Caki2 (cell line): ENCODE results near the gene MED25. TPM values are rescaled to one million over a fixed set of nuclear protein-coding genes. Genes with fewer than 3 reads are reported as not detected.

Experiments used
- total RNA-seq: library from RNA; depleted of rRNA; stranded (reverse); fragments of >200 nt; shearing (Covaris generic); gene quantifications from 2 replicates; pipeline ENCODE4 v1.2.3, GENCODE V29; 2014; ENCODE audit warnings: low replicate concordance; rRNA removed

MED25 gene
- total RNA-seq, 1 experiment from 2014 or later = 27.0 TPM

Other genes starting within 250 kb of the MED25 start
- 172 and 190 TPM in 2 replicates for gene NOSIP, start 237.7 kb upstream of the MED25 start, total RNA-seq
- 9.5 TPM in 1 of 2 replicates, not detected in the other for gene PRRG2, start 237.0 kb upstream of the MED25 start, total RNA-seq
- 1.3 and 2.3 TPM in 2 replicates for gene PRR12, start 227.1 kb upstream of the MED25 start, total RNA-seq
- 140 and 190 TPM in 2 replicates for gene RRAS, start 178.1 kb upstream of the MED25 start, total RNA-seq
- 18.5 and 28.2 TPM in 2 replicates for gene SCAF1, start 176.1 kb upstream of the MED25 start, total RNA-seq
- 116 and 227 TPM in 2 replicates for gene IRF3, start 152.4 kb upstream of the MED25 start, total RNA-seq
- 3.0 TPM in 1 of 2 replicates, not detected in the other for gene BCL2L12, start 152.4 kb upstream of the MED25 start, total RNA-seq
- 432 and 563 TPM in 2 replicates for gene PRMT1, start 141.0 kb upstream of the MED25 start, total RNA-seq
- gene ADM5, start 128.7 kb upstream of the MED25 start, total RNA-seq = 1.1 and 3.2 TPM in 2 replicates
- 21.2 and 26.7 TPM in 2 replicates for gene CPT1C, start 127.2 kb upstream of the MED25 start, total RNA-seq
- gene TSKS, start 55.0 kb upstream of the MED25 start, total RNA-seq = not detected in 2 replicates
- 290 and 317 TPM in 2 replicates for gene AP2A1, start 51.3 kb upstream of the MED25 start, total RNA-seq
- gene FUZ, start 5.0 kb upstream of the MED25 start, total RNA-seq = 50.1 and 84.7 TPM in 2 replicates
- 126 and 143 TPM in 2 replicates for gene PTOV1, start 32.9 kb downstream of the MED25 start, total RNA-seq
- gene PNKP, start 49.3 kb downstream of the MED25 start, total RNA-seq = 61.9 and 99.6 TPM in 2 replicates
- gene AKT1S1, start 59.1 kb downstream of the MED25 start, total RNA-seq = 8.0 and 12.9 TPM in 2 replicates
- gene TBC1D17, start 59.4 kb downstream of the MED25 start, total RNA-seq = 7.1 and 7.8 TPM in 2 replicates
- 8.9 and 9.5 TPM in 2 replicates for gene IL4I1, start 78.6 kb downstream of the MED25 start, total RNA-seq
- 9.6 TPM in 2 replicates for gene ATF5, start 110.9 kb downstream of the MED25 start, total RNA-seq
- gene NUP62, start 111.2 kb downstream of the MED25 start, total RNA-seq = 96.7 and 102 TPM in 2 replicates
- not detected in 2 replicates for gene SIGLEC11, start 142.9 kb downstream of the MED25 start, total RNA-seq
- gene VRK3, start 207.1 kb downstream of the MED25 start, total RNA-seq = 44.2 and 50.6 TPM in 2 replicates
- 6.8 and 10.8 TPM in 2 replicates for gene ZNF473, start 207.7 kb downstream of the MED25 start, total RNA-seq